GM21390 (cell line): ENCODE measurements around the gene PSMF1.

Experiments used
- ATAC-seq: cut with Tn5 transposase; IDR thresholded peaks from one replicate; pipeline ENCODE4 v1.9.1; 2021; ENCODE audit not compliant: unreplicated experiment

The PSMF1 gene

DNA sequence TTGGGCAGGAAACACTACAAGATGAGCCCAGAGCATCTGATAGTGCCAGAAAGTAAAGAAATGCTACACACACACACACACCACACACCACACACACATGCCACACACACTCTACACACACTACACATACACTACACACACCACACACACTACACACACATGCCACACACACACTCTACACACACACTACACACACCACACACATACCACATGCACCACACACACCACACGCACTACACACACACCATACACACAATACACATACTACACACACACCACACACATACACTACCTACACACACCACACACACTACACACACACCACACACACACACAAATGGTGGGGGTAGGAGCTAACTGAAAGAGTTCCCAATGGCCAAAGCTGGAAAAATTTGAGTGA lies 69.9 kb downstream of the PSMF1 start:
- ATAC-seq: no peak

GRCh38 chr20:1189827-1190226 lies 71.4 kb downstream of the PSMF1 start:
- ATAC-seq: no peak

DNA sequence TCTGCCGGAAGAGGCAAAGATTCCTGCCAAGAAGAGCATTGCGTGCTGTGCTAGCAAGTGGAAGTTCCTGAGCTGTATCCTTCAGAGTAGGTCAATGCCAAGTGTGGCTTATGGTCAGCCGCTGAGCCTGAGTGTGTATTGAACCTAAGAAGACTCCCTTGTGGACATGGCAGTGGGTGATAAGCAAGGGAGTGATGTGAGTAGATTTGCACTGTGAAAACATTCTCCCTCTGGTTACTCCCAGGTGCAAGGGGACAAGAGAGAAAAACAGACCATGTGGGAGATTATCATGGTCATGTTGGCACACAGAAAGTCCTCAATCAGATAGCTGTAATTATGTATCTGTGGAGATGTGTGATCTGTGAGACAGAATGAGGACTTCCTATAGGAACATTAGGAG lies 72.4 kb downstream of the PSMF1 start:
- no peak for ATAC-seq

- no peak for ATAC-seq
These were observed 72.9 kb downstream of the PSMF1 start for GRCh38 chr20:1191299-1191698.

- no peak for ATAC-seq
These were observed 76.8 kb downstream of the PSMF1 start for GRCh38 chr20:1195226-1195625.

DNA sequence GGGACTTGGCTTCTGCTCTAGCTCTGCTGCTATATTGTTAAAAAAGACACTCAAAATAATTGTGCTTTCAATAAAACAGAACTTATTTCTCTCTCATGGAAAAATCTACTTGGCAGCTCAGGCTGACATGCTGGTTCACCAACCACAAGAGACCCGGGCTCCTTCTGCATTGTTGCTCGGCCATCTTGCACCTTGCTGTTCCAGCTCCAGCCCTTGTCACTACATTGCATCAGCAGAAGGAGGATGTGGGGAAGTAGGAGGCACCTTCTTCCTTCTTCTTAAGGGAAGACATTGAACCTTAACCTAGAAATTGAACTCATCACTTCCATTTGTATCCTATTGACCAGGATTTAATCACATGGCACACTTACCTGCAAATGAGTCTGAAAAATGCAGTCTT lies 78.2 kb downstream of the PSMF1 start:
- ATAC-seq: no peak

- no peak for ATAC-seq
These were observed 79.4 kb downstream of the PSMF1 start for GRCh38 chr20:1197801-1198200.

- no peak for ATAC-seq
These were observed 80.3 kb downstream of the PSMF1 start for GRCh38 chr20:1198751-1199150.

DNA sequence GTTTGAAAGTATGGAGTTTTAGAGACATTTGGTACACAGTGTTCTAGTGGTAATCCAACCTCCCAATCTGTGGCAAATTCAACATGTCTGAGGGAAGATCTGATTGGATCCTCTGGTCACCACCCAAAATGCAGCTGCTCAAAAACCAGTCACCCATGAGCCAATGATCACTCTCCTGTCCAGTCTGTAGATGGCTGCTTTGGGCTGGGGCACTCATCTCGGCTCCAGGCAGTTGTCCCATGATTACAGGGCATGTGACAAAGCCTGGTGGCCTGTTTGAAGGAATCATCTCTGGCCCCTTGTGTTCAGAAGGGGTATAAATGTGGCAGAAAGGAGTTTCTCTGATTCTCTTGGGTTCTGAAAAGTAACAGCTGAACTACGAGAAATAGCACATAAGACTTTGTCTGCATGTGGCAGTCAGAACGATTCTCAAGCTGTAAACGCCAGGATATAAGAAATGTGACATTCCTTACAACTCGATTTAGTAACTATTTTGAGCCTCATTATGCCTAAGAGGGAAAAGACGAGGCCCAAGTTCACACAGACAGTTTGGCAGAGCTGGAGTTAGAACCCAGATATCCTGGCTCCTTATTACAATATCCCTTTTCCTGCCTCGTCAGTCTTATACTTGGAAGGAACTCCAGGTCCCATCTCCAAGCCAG lies 80.9 kb downstream of the PSMF1 start:
- ATAC-seq: no peak

DNA sequence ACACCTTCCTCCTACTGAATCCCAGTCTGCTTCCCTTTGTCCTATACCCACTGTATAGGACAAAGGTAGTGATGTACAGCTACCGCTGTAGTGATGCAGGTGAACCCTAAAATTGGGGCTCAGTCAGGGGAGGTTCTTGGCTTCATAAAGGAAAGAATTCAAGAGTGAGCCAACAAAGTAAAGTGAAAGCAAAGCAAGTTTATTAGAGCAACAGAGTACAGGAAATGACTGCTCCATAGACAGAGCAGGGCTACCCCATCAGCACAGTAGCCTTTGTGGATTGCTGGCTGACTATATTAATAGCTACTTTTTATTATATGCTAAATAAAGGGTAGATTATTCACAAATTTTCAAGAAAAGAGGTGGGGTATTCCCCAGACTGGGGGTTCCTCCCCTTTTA lies 81.6 kb downstream of the PSMF1 start:
- ATAC-seq: no peak

DNA sequence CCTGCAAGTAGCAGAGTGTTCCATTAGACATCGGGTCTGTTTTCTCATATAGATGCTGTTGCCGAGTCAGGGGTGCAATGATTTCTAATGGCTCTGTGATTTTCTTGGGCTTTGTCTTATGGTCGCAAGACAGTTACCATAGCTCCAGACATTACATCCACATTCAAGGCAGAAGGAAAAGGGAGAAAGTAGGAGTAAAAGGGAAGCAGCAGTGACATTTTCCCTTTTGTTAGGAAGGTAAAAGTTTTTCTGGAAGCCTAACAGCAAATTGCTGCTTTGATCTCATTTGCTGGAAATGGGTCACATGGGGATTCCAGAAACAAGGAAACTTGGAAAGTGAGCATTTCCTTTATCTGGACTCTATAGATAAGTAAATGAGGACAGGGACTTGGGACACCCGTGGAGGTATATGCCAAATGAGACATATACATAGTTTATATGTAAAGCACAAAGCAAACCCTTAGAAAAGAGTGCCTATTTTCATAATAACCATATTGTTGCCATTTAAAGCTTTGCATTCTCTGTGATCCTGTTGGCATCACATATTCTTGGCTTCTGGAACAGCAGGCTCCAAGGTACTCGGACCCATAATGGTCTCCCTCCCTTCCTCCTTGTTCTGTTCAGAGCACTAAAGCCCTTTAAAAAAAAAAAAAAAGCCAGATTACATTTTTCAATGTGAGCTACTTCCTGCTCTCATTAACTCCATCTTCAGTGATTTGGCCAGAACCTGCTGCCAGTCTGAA lies 84.5 kb downstream of the PSMF1 start, which contains the start of gene C20orf202:
Gene C20orf202, plus strand, starts transcription at position 693 of the 743 bp plus-strand sequence. CDS start 132 bp downstream, outside the sequence.
- ATAC-seq: no peak

GRCh38 chr20:1203630-1204029 lies 85.2 kb downstream of the PSMF1 start:
- no peak for ATAC-seq

- no peak for ATAC-seq
These were observed 85.7 kb downstream of the PSMF1 start for GRCh38 chr20:1204113-1204512.

- ATAC-seq: no peak
These were observed 86.2 kb downstream of the PSMF1 start for GRCh38 chr20:1204576-1204975.

- ATAC-seq: no peak
These were observed 87.4 kb downstream of the PSMF1 start for GRCh38 chr20:1205802-1206201.

DNA sequence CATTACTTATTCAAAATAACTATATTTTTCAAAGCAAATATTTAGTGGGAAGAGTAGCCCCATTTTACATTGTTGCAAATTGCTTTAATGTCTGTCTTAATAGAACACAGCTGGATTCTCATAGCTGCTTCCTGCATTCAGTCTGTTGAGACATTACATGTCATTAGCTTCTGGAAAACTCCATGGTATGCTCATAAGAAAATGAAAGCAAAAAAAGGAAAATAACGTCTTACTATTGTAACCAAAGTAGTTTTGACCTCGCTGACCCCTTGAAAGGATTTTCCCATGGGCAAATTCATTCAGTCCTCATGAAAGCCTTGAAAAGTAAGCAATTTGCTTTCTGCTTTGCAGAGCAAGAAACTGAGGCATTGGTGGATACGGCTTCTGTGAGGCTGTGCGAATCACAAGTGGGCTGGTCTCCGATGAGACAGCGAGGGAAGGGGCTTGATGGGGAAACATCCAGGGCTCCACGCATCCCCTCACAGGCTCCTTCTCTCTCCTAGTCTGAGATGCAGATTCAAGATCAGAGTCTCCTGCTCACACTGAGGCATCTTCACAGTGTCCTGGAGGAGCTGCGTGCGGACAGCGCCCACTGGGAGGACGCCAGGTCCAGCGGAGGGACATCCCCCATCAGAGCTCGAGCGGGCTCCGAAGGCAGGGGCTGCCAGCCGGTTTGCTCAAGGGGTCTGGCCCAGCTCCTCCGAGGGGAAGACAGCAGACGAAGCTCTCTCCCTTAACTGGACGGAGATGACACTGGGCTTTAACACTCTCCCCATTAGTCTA lies 88.2 kb downstream of the PSMF1 start:
- ATAC-seq: no peak

- no peak for ATAC-seq
These were observed 89.0 kb downstream of the PSMF1 start for GRCh38 chr20:1207293-1207878.

DNA sequence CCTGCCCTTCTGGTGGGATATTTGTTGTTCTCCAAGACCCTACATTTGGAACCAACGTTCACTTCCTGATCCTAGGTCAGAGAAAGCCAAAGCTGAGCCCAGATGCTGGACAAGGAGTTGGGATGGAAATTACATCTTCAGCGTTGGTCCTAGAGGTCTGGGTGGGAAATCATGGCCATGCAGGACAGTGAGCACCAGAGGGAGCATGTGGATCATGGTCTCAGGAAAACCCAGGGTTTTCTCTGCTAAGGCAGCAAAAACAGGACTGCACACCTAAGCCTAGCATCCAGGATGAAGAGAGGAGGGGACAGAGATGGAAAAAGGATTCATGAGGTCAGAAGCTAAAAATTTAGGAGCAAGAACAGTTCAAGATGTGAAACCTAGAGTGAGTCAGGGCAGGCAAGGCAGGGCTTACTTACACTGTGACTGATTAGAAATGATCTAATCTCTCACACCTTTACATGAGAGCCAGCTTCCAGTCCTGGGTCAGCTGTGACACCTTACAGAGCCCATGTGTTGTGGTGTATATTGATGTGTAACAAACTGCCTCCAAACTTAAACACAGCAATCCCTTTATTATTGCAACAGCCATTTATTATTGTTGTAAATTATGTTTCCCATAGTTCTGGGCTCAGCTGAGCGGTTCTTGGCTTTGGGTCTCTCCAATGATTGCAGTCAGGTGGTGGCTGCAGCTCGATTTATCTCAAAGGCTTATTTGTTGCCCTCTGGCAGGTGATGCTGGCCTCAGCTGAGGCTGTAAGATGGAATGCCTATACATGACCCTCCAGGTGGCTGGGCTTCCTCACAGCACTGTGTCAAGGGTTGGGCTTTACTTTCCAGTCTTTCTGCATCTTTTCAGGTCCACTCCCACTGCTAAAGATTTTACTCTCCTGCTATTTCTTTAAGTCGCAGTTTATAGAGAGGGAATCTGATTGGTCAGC lies 91.3 kb downstream of the PSMF1 start:
- no peak for ATAC-seq

DNA sequence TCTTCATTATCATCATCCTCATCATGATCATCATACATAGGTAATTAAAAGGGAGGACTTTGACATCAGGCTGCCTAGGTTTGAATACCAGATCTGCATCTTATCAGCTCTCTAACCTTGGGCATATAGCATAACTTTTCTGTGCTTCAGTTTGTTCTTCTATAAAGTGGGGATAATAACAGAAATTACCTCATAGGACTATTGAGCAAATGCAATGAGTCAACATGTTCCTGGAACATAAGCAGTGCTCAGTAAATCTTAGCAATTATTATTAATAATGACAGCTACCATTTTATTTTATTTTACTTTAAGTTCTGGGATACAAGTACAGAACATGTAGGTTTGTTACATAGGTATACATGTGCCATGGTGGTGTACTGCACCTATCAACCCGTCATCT lies 92.1 kb downstream of the PSMF1 start:
- ATAC-seq: no peak

DNA sequence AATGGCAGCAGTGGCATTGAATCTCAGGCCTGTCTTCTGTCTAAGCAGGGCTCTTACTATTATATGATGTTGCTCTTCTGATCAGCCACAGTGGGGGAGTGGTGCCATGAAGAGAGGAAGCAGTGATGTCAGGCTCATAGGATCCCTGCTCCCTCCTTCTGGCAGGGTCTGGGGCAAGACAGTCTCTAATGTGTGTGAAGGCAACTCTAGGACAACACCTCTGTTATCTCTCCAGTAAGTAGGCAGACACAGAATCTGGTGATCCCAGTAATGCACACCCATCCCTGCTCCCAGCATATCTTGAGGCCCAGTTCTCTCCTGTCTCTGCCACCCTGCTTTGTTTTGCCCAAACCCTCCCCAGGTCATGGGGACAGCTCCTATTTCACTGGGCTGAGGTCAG lies 93.6 kb downstream of the PSMF1 start:
- ATAC-seq: no peak
